HCT116 (cell line): Measurements from ENCODE around the gene APCDD1L. TPM values are rescaled to one million over a fixed set of nuclear protein-coding genes. Genes with fewer than 3 reads are reported as not detected.

Source experiments
- ATAC-seq: fragments of 200-7000 bp; cut with Tn5 transposase; 2 replicates; pipeline ENCODE4 v1.9.1; 2020; ENCODE audit warnings: mild to moderate bottlenecking, moderate library complexity
- BruUV-seq: library from RNA; stranded (reverse); fragments of 400-500 nt; replicated peaks from 2 replicates; lab custom pipeline; 2021; lab: Mats Ljungman, UMichigan
- CTCF ChIA-PET: fragments of 300-600 bp; sonication (Branson Sonifier 250); formaldehyde crosslinking; loops from one replicate; lab custom pipeline; 2021; ENCODE audit warnings: antibody characterized with exemption; lab: Charles Lee
- POLR2A ChIA-PET: fragments of 300-600, 350-600 bp; sonication (Branson Sonifier 250); formaldehyde crosslinking; loops from one replicate; lab custom pipeline; 2021; ENCODE audit warnings: antibody characterized with exemption; lab: Charles Lee
- RAD21 ChIA-PET, 2 experiments: fragments of 300-600 bp; sonication (Branson Sonifier 250); formaldehyde crosslinking; loops; one replicate each; lab custom pipeline; 2023; ENCODE audit warnings: low total read pairs in 2 of 2; ENCODE audit not compliant: uncharacterized antibody in 2 of 2, unreplicated experiment in 2 of 2, low non-redundant PET in 1 of 2; lab: Charles Lee
- DNase-seq: peaks from one replicate; pipeline ENCODE4 v3.0.0-alpha.2; 2010; ENCODE audit warnings: low read depth, low spot score
- H2AFZ ChIP-seq: fragments of 200-600 bp; shearing (Covaris generic), sonication (generic); 2 replicates; pipeline ENCODE4 v1.6.1; 2017; ENCODE audit warnings: low read depth, mixed run types, mixed read lengths, antibody characterized with exemption, low read length; ENCODE audit not compliant: poor library complexity, severe bottlenecking
- H3K27ac ChIP-seq: 2 replicates; pipeline ENCODE4 v1.5.1; 2012; ENCODE audit warnings: low read depth, low read length
- H3K27me3 ChIP-seq: fragments of 200-600 bp; sonication (generic); 2 replicates; pipeline ENCODE4 v1.6.1; 2016; ENCODE audit warnings: mixed run types, low read length, mixed read lengths; ENCODE audit not compliant: insufficient read depth
- H3K36me3 ChIP-seq, 2 experiments: fragments of 200-500 bp in 1 of 2; fragments of 200-600 bp in 1 of 2; sonication (Bioruptor generic) in 1 of 2; sonication (generic) in 1 of 2; 2 replicates each; pipeline versions ENCODE4 v1.5.1 to v1.6.1; 2014 to 2016; ENCODE audit warnings: low read length in 2 of 2, inconsistent platforms in 1 of 2, mixed read lengths in 1 of 2, mixed run types in 1 of 2; ENCODE audit not compliant: insufficient read depth in 2 of 2, control insufficient read depth in 1 of 2
- H3K4me1 ChIP-seq, 2 experiments: fragments of 200-600 bp in 1 of 2; sonication (generic) in 1 of 2; 2 replicates each; pipeline versions ENCODE4 v1.5.1 to v1.6.1; 2012 to 2017; ENCODE audit warnings: low read length in 2 of 2, inconsistent platforms in 1 of 2, mild to moderate bottlenecking in 1 of 2, mixed read lengths in 1 of 2, mixed run types in 1 of 2, moderate library complexity in 1 of 2; ENCODE audit not compliant: insufficient read depth in 2 of 2, control insufficient read depth in 1 of 2
- H3K4me2 ChIP-seq: fragments of 200-600 bp; sonication (generic); 2 replicates; pipeline ENCODE4 v1.6.1; 2017; ENCODE audit warnings: mixed run types, low read length, mixed read lengths
- H3K4me3 ChIP-seq, 2 experiments: fragments of 200-600 bp in 1 of 2; sonication (generic) in 1 of 2; replicated peaks in 1 of 2; 2 replicates each; pipeline ENCODE4 v1.5.1; 2011 to 2016; ENCODE audit warnings: low read length in 2 of 2, control low read depth in 1 of 2, low read depth in 1 of 2, mild to moderate bottlenecking in 1 of 2, mixed read lengths in 1 of 2, mixed run types in 1 of 2
- H3K79me2 ChIP-seq: fragments of 200-600 bp; sonication (generic); 2 replicates; pipeline ENCODE4 v1.6.1; 2017; ENCODE audit warnings: mild to moderate bottlenecking, mixed run types, low read length, moderate library complexity, mixed read lengths; ENCODE audit not compliant: insufficient read depth
- H3K9ac ChIP-seq: fragments of 200-600 bp; sonication (generic); 2 replicates; pipeline ENCODE4 v1.6.1; 2016; ENCODE audit warnings: low read length, mixed read lengths
- H3K9me2 ChIP-seq: fragments of 200-600 bp; sonication (generic), shearing (Covaris generic); 2 replicates; pipeline ENCODE4 v1.6.1; 2017; ENCODE audit warnings: mixed run types, mild to moderate bottlenecking, moderate library complexity; ENCODE audit not compliant: insufficient read depth
- H3K9me3 ChIP-seq, 2 experiments: fragments of 200-500 bp in 1 of 2; fragments of 200-600 bp in 1 of 2; sonication (Bioruptor generic) in 1 of 2; sonication (generic) in 1 of 2; 2 replicates each; pipeline ENCODE4 v1.6.1; 2014 to 2017; ENCODE audit warnings: low read length in 2 of 2, mixed read lengths in 2 of 2, inconsistent platforms in 1 of 2, low read depth in 1 of 2, mild to moderate bottlenecking in 1 of 2, mixed run types in 1 of 2, moderate library complexity in 1 of 2; ENCODE audit not compliant: control insufficient read depth in 1 of 2, insufficient read depth in 1 of 2
- H4K20me1 ChIP-seq: fragments of 200-600 bp; sonication (generic), shearing (Covaris generic); 2 replicates; pipeline ENCODE4 v1.6.1; 2017; ENCODE audit warnings: mixed run types, mild to moderate bottlenecking, moderate library complexity; ENCODE audit not compliant: insufficient read depth
- EGR1 ChIP-seq: IDR thresholded peaks from 2 replicates; pipeline ENCODE4 v1.6.1; 2012; ENCODE audit warnings: low read depth
- POLR2AphosphoS5 ChIP-seq: IDR thresholded peaks from 2 replicates; pipeline ENCODE4 v1.6.1; 2011; ENCODE audit warnings: mild to moderate bottlenecking, low read depth, low read length, moderate library complexity
- SP1 ChIP-seq: IDR thresholded peaks from 2 replicates; pipeline ENCODE4 v1.6.1; 2012; ENCODE audit warnings: low read depth
- intact Hi-C: fragments of 100-400 bp; cut with micrococcal nuclease; formaldehyde crosslinking; loops from 2 replicates; pipeline ENCODE4 v1.10.0; 2022
- total RNA-seq: library from RNA; stranded (reverse); gene quantifications from one replicate; pipeline ENCODE4 v1.2.1, GENCODE V29; 2021; ENCODE audit not compliant: unreplicated experiment
- TF ChIP-seq, protein P1 (sequence below): IDR thresholded peaks from 2 replicates; pipeline ENCODE4 v1.6.1; 2012
- TF ChIP-seq, protein P2 (sequence below): IDR thresholded peaks from 2 replicates; pipeline ENCODE4 v1.6.1; 2011; ENCODE audit warnings: mild to moderate bottlenecking, low read length, moderate library complexity; ENCODE audit not compliant: insufficient replicate concordance; ENCODE audit errors: extremely low read depth
- TF ChIP-seq, protein P3 (sequence below), 3 experiments: fragments of 200-600 bp in 1 of 3; sonication (generic) in 1 of 3; IDR thresholded peaks in 2 of 3; conservative IDR thresholded peaks in 1 of 3; 2 replicates each; pipeline ENCODE4 v1.5.1; 2012 to 2017; ENCODE audit warnings: low read depth in 2 of 3, low read length in 2 of 3, antibody characterized with exemption in 1 of 3, borderline replicate concordance in 1 of 3, control low read depth in 1 of 3, mild to moderate bottlenecking in 1 of 3, mixed read lengths in 1 of 3, mixed run types in 1 of 3, moderate library complexity in 1 of 3; ENCODE audit not compliant: insufficient read depth in 1 of 3

The APCDD1L gene
- total RNA-seq, 1 experiment from 2014 or later: not detected

DNA sequence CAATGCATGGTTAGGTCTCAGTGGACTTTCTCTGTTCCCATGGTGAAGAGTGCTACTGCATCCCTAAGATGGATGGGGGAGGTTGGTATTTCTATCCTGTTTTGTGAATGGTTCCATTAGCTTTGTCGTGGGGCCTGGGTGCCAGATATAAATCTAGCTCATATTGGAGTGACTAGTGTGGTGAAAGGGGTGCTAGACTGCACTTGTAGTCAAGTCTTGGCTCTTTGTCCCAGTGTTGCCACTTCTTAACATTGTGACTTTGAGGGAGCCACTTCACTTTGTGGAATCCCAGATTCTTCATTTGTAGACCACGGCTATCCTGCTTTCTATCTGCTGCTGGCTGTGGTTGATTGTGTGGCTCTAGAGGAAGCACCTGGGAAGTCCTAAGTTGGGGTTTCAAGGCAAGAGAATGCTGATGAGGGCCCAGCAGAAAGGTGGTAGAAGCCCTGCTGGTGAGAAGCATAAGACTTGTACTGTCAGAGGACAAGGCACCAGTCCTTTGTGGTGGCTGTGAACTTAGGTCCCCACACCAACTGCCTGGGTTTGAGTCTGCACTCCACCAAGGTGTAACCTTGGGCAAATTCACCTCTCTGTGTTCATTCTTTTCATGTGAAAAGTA lies 82.1 kb downstream of the APCDD1L start:
- POLR2A ChIA-PET: interaction anchor here (1.0 kb wide), 1 partner anchor 9 kb away, joined by 3 read pairs; no protein-coding TSS in a partner anchor
- no peak overlapping the region for H3K4me2 ChIP-seq

More for the DNA sequence above, 82.1 kb downstream of the APCDD1L start:
- ATAC-seq (no peak), DNase-seq (no peak)
- Histone ChIP-seq H4K20me1 (no peaks in the 10 kb centered on the region; the same call in 1 of the 2 replicates), H3K79me2 (peaks cover 99% of the 10 kb centered on the region), H3K27ac (no peak overlapping the region), H2AFZ (no peak overlapping the region), H3K9me3 (no peaks in the 10 kb centered on the region), H3K36me3 (peaks cover 0 to 4% of the 10 kb centered on the region in 2 experiments; a peak in 1 of 4 replicates), H3K9me2 (no peaks in the 10 kb centered on the region), H3K27me3 (no peaks in the 10 kb centered on the region), H3K4me3 (no peak overlapping the region), H3K4me1 (no peaks in the 10 kb centered on the region), H3K9ac (no peak overlapping the region)
- TF ChIP-seq SP1 (no peak), POLR2AphosphoS5 (no peak), EGR1 (no peak)
- TF ChIP-seq, protein P1, sequence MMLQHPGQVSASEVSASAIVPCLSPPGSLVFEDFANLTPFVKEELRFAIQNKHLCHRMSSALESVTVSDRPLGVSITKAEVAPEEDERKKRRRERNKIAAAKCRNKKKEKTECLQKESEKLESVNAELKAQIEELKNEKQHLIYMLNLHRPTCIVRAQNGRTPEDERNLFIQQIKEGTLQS: no peak
- TF ChIP-seq, protein P2, sequence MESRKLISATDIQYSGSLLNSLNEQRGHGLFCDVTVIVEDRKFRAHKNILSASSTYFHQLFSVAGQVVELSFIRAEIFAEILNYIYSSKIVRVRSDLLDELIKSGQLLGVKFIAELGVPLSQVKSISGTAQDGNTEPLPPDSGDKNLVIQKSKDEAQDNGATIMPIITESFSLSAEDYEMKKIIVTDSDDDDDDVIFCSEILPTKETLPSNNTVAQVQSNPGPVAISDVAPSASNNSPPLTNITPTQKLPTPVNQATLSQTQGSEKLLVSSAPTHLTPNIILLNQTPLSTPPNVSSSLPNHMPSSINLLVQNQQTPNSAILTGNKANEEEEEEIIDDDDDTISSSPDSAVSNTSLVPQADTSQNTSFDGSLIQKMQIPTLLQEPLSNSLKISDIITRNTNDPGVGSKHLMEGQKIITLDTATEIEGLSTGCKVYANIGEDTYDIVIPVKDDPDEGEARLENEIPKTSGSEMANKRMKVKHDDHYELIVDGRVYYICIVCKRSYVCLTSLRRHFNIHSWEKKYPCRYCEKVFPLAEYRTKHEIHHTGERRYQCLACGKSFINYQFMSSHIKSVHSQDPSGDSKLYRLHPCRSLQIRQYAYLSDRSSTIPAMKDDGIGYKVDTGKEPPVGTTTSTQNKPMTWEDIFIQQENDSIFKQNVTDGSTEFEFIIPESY: no peak
- TF ChIP-seq, protein P3, sequence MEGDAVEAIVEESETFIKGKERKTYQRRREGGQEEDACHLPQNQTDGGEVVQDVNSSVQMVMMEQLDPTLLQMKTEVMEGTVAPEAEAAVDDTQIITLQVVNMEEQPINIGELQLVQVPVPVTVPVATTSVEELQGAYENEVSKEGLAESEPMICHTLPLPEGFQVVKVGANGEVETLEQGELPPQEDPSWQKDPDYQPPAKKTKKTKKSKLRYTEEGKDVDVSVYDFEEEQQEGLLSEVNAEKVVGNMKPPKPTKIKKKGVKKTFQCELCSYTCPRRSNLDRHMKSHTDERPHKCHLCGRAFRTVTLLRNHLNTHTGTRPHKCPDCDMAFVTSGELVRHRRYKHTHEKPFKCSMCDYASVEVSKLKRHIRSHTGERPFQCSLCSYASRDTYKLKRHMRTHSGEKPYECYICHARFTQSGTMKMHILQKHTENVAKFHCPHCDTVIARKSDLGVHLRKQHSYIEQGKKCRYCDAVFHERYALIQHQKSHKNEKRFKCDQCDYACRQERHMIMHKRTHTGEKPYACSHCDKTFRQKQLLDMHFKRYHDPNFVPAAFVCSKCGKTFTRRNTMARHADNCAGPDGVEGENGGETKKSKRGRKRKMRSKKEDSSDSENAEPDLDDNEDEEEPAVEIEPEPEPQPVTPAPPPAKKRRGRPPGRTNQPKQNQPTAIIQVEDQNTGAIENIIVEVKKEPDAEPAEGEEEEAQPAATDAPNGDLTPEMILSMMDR (IDR thresholded peaks at IDR 0.05 in 2 of 3, conservative IDR thresholded peaks at IDR 0.05 in 1 of 3; ENCODE audit: borderline replicate concordance in 1 of 3, insufficient read depth in 1 of 3, low read depth in 2 of 3, low read length in 2 of 3): no peak
- intact Hi-C loops: no loop called here
- RAD21 ChIA-PET: no interaction called here
- CTCF ChIA-PET: interaction anchor here (0.6 kb wide), 1 partner anchor 15 kb away, joined by 6 read pairs; no protein-coding TSS in a partner anchor
- no TSS peak for BruUV-seq
